Measurements from ENCODE around the gene SEMA5A.

GRCh38 chr5:9490494-9491097 lies 55.3 kb downstream of the SEMA5A start:
- TF ChIP-seq EZH2 (IDR thresholded peaks at IDR 0.05) (no peak), CTCF (IDR thresholded peaks at IDR 0.05) (no peak), EZH2phosphoT487 (IDR thresholded peaks at IDR 0.05) (no peak)
